Natural killer cell (primary cell): Measurements from ENCODE around the gene FBXO42. TPM values are rescaled to one million over a fixed set of nuclear protein-coding genes. Genes with fewer than 3 reads are reported as not detected.

Experiments used
- ATAC-seq, 3 donors: fragments of 150-1000 bp in 2 of 3; fragments of 200-7000 bp in 1 of 3; cut with Tn5 transposase; 1 replicate in 1 of 3; 2 replicates in 2 of 3; pipeline ENCODE4 v1.10.0; 2021; ENCODE audit warnings: mild to moderate bottlenecking in 2 of 3, moderate library complexity in 2 of 3
- DNase-seq, 2 donors: peaks; one replicate each; pipeline versions ENCODE4 v3.0.0 to v3.0.0-alpha.2; 2013 to 2021; ENCODE audit warnings: mixed read lengths in 1 of 2
- H3K27ac ChIP-seq: one replicate; pipeline ENCODE4 v1.5.1; 2013; ENCODE audit warnings: mild to moderate bottlenecking, low read length
- H3K27me3 ChIP-seq: one replicate; pipeline ENCODE4 v1.6.1; 2013; ENCODE audit warnings: low read length; ENCODE audit not compliant: control insufficient read depth, insufficient read depth
- H3K36me3 ChIP-seq: one replicate; pipeline ENCODE4 v1.6.1; 2013; ENCODE audit warnings: low read length; ENCODE audit not compliant: control insufficient read depth, insufficient read depth
- H3K4me1 ChIP-seq: one replicate; pipeline ENCODE4 v1.6.1; 2013; ENCODE audit warnings: low read length; ENCODE audit not compliant: control insufficient read depth, insufficient read depth
- H3K4me3 ChIP-seq: one replicate; pipeline ENCODE4 v1.5.1; 2013; ENCODE audit warnings: low read length
- H3K9me3 ChIP-seq: one replicate; pipeline ENCODE4 v1.6.1; 2013; ENCODE audit warnings: low read length; ENCODE audit not compliant: control insufficient read depth, insufficient read depth
- H3K27ac Mint-ChIP-seq, 2 donors: one replicate each; pipeline ENCODE4 v1.8.0; 2022; ENCODE audit warnings: mild to moderate bottlenecking in 2 of 2, mixed read lengths in 2 of 2, moderate library complexity in 1 of 2
- H3K27me3 Mint-ChIP-seq, 2 donors: one replicate each; pipeline ENCODE4 v1.8.0; 2022; ENCODE audit warnings: low read depth in 2 of 2, mixed read lengths in 2 of 2
- H3K36me3 Mint-ChIP-seq: one replicate; pipeline ENCODE4 v1.8.0; 2022; ENCODE audit warnings: mixed read lengths
- H3K4me1 Mint-ChIP-seq, 2 donors: one replicate each; pipeline ENCODE4 v1.8.0; 2022; ENCODE audit warnings: mixed read lengths in 2 of 2
- H3K4me3 Mint-ChIP-seq: one replicate; pipeline ENCODE4 v1.8.0; 2022; ENCODE audit warnings: mild to moderate bottlenecking, moderate library complexity, mixed read lengths
- H3K9me3 Mint-ChIP-seq, 2 donors: one replicate each; pipeline ENCODE4 v1.8.0; 2022; ENCODE audit warnings: mixed read lengths in 2 of 2
- WGBS: methylation state at CpG from one replicate; pipeline ENCODE4 v1.1.7; 2013; ENCODE audit warnings: missing lambda C conversion rate; ENCODE audit not compliant: insufficient coverage; 5-methylcytosine and 5-hydroxymethylcytosine counted together
- intact Hi-C: fragments of 100-400 bp; cut with micrococcal nuclease; formaldehyde crosslinking; loops from one replicate; pipeline ENCODE4 v1.14.2; 2022
- total RNA-seq, 4 donors: library from RNA; stranded (reverse); fragments of 120-200 nt in 1 of 4; gene quantifications; one replicate each; pipeline versions ENCODE4 v1.2.3 to v1.2.4, GENCODE V29; 2013 to 2022
- TF ChIP-seq, protein P1 (sequence below): fragments of 200-600 bp; IDR thresholded peaks from one replicate; pipeline ENCODE4 v1.8.0; 2022; ENCODE audit warnings: antibody characterized with exemption

The FBXO42 gene
- total RNA-seq, 3 donors from 2014 or later (not counting 1 experiment from before 2014, with no cell fraction given): 19.5 to 24.5 (median 24.1) TPM

DNA sequence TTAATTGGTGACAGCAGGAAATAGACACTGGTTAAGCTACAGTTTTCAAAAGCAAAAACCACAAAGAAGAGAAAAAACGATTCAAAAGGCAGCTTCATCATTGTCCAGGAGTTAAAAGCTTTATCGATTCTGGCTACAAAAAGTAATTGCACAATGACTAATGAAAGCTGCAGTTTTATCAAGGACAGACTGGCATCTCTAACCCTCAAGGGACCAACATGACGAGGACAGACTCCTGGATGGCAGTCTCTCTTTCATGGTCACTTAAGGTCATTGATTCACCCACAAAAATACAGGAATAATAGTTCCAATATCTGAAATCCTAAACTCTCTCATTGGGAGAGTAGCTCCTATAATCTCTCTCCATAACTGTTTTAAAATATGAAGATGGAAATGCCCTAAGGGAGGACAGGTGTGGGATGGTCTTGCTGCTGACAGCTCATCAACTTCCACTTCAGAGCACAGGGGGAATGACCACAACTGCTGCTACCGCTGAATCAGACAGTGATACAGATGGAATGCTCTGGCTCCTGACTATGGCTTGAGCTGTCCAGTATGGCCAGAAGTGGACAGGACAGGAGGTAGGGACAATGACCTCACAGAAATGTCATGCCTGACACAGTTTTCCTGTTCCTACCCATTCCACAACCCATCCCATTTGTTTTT lies 97.9 kb downstream of the FBXO42 start:
- TF ChIP-seq, protein P1, sequence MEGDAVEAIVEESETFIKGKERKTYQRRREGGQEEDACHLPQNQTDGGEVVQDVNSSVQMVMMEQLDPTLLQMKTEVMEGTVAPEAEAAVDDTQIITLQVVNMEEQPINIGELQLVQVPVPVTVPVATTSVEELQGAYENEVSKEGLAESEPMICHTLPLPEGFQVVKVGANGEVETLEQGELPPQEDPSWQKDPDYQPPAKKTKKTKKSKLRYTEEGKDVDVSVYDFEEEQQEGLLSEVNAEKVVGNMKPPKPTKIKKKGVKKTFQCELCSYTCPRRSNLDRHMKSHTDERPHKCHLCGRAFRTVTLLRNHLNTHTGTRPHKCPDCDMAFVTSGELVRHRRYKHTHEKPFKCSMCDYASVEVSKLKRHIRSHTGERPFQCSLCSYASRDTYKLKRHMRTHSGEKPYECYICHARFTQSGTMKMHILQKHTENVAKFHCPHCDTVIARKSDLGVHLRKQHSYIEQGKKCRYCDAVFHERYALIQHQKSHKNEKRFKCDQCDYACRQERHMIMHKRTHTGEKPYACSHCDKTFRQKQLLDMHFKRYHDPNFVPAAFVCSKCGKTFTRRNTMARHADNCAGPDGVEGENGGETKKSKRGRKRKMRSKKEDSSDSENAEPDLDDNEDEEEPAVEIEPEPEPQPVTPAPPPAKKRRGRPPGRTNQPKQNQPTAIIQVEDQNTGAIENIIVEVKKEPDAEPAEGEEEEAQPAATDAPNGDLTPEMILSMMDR: no peak
- H3K9me3 Mint-ChIP-seq: no peaks in the 10 kb centered on the region
- Histone ChIP-seq H3K4me1 (no peaks in the 10 kb centered on the region), H3K4me3 (no peak overlapping the region), H3K27me3 (no peaks in the 10 kb centered on the region), H3K27ac (no peak overlapping the region), H3K36me3 (peaks cover 60% of the 10 kb centered on the region), H3K9me3 (no peaks in the 10 kb centered on the region)
- no peak for DNase-seq
- H3K36me3 Mint-ChIP-seq: no peaks in the 10 kb centered on the region
- no peak for ATAC-seq
- H3K27ac Mint-ChIP-seq: peak overlapping the region in 1 of 2 donors; percentile 10
- H3K4me3 Mint-ChIP-seq: no peak overlapping the region
- 78% methylated on average over 4 of the region's 4 CpGs for WGBS
- no peaks in the 10 kb centered on the region for H3K27me3 Mint-ChIP-seq
- intact Hi-C loops: no loop called here
- H3K4me1 Mint-ChIP-seq: peaks cover 5 to 14% of the 10 kb centered on the region in 2 donors

DNA sequence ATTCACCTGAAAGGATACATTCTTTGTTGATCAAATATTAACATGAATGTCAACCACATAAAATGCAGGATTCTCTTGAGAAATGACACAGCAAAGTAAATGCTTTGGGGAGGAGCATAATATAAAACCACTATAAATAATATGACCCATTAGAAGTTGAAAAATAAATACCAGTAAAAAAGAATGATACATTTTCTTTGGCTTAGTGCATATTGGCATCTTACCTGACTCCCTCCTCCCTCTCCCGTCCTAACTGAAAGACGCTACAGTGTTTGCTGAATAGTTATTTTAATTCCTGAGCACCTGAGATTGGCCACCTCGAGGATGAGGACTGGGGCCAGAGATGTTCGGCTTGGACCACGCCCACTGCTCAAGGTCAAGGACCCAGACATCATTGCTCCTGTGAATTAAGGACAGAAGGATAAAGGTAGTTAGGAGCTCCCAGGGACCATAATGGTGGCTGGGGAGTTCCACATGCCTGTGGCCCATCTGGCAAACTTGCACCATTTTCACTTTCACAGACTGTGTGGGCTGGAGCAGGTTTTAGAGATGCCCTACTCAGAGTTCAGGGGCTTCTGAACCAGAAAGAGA lies 98.9 kb downstream of the FBXO42 start:
- DNase-seq (no peak), ATAC-seq (no peak)
- Mint-ChIP-seq H3K27ac (peak overlapping the region in 1 of 2 donors; percentile 10), H3K9me3 (no peaks in the 10 kb centered on the region), H3K4me1 (peaks cover 11 to 24% of the 10 kb centered on the region in 2 donors), H3K4me3 (no peak overlapping the region), H3K36me3 (no peaks in the 10 kb centered on the region), H3K27me3 (no peaks in the 10 kb centered on the region)
- intact Hi-C loops: no loop called here
- H3K36me3 ChIP-seq: peaks cover 60% of the 10 kb centered on the region
- TF ChIP-seq, protein P1: no peak
- no peaks in the 10 kb centered on the region for H3K27me3 ChIP-seq
- no peak overlapping the region for H3K4me3 ChIP-seq
- peaks cover 4% of the 10 kb centered on the region for H3K4me1 ChIP-seq
- 96% methylated on average over 5 of the region's 5 CpGs for WGBS
- no peaks in the 10 kb centered on the region for H3K9me3 ChIP-seq
- H3K27ac ChIP-seq: no peak overlapping the region

DNA sequence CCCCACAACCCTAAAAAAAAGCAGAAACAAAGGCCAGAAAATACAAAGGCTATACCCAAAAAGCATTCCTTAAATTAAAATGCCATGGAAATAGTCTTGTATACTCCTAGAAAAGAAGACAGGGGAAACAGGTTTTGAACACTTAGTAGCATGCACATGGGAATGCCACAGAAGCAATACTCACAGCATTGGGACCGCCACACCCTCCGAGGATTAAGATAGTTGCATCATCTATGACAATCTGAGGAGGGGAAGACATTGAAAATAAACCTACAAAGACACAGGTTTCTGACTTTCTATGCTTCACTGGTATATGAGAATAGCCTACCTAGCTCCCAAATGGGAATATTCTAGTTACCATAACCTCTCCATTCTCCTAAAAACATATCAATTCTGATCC lies 99.4 kb downstream of the FBXO42 start:
- Mint-ChIP-seq H3K27me3 (no peaks in the 10 kb centered on the region), H3K9me3 (no peaks in the 10 kb centered on the region), H3K27ac (peak overlapping the region in 1 of 2 donors; percentile 9), H3K4me1 (peaks cover 11 to 25% of the 10 kb centered on the region in 2 donors), H3K36me3 (no peaks in the 10 kb centered on the region), H3K4me3 (no peak overlapping the region)
- Histone ChIP-seq H3K27me3 (no peaks in the 10 kb centered on the region), H3K9me3 (no peaks in the 10 kb centered on the region), H3K4me3 (no peak overlapping the region), H3K27ac (no peak overlapping the region), H3K4me1 (peaks cover 4% of the 10 kb centered on the region), H3K36me3 (peaks cover 60% of the 10 kb centered on the region)
- intact Hi-C loops: no loop called here
- 100% methylated on average over 2 of the region's 2 CpGs for WGBS
- TF ChIP-seq, protein P1: no peak
- no peak for DNase-seq
- no peak for ATAC-seq
